AG04450 (cell line): ENCODE results near the gene SLC39A11. TPM values are rescaled to one million over a fixed set of nuclear protein-coding genes. Genes with fewer than 3 reads are reported as not detected.

Experiments used
- CTCF ChIA-PET: fragments of 300-600, 350-600 bp; formaldehyde crosslinking; extraction: SDS; loops from one replicate; lab custom pipeline; 2022; ENCODE audit warnings: antibody characterized with exemption, inconsistent platforms; lab: Charles Lee
- POLR2A ChIA-PET: fragments of 350-600 bp; formaldehyde crosslinking; extraction: SDS; loops from one replicate; lab custom pipeline; 2021; ENCODE audit warnings: antibody characterized with exemption, inconsistent platforms; lab: Yijun Ruan, JAX
- DNase-seq: peaks from one replicate; pipeline ENCODE4 v3.0.0-alpha.2; 2011; ENCODE audit warnings: low read depth, low spot score
- H3K27ac ChIP-seq: one replicate; pipeline ENCODE4 v1.5.1; 2012; ENCODE audit warnings: low read depth, low read length, control low read depth
- H3K27me3 ChIP-seq: one replicate; pipeline ENCODE4 v1.6.0; 2012; ENCODE audit warnings: low read length; ENCODE audit not compliant: control insufficient read depth, insufficient read depth
- H3K4me3 ChIP-seq: 2 replicates; pipeline ENCODE4 v1.5.1; 2011; ENCODE audit warnings: mild to moderate bottlenecking, low read depth, low read length, control low read depth
- H3K9me3 ChIP-seq: 2 replicates; pipeline ENCODE4 v1.5.1; 2012; ENCODE audit warnings: low read length; ENCODE audit not compliant: control insufficient read depth, insufficient read depth
- CTCF ChIP-seq: IDR thresholded peaks from 2 replicates; pipeline ENCODE4 v1.5.1; 2011; ENCODE audit warnings: low read depth, low read length, control low read depth, inconsistent platforms
- polyA plus RNA-seq: library from polyadenylated mRNA; depleted of rRNA; stranded (reverse); fragments of >200 nt; gene quantifications from 2 replicates; pipeline ENCODE4 v1.2.3, GENCODE V29; 2011; rRNA removed
- small RNA-seq: library from RNA; depleted of rRNA; stranded (forward); fragments of <200 nt; gene quantifications from one replicate; pipeline ENCODE3, GENCODE V24; 2012; ENCODE audit warnings: low read depth; ENCODE audit not compliant: insufficient read length

The SLC39A11 gene
- polyA plus RNA-seq, 1 experiment, result 18.0 TPM

DNA sequence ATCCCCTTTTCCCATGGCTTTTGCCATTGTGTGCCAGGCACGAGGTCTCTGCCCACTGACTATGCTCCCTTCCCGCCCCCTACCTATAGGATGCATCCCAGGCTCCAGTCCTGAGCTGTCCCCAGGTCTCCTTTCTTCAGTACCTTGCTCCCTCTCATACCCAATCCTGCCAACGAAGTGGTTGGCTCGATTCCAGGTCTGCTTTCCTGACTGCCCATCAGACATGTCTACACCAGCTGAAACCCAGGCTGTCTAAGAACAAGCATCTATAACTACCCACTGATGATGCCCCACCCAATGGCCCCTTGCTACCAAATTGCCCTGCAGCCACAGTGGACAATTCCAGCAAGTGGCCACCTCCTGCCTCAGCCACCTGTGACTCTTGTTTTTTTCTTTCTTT lies 492.6 kb downstream of the SLC39A11 start:
- POLR2A ChIA-PET, result no interaction called here
- H3K27ac ChIP-seq, result no peak overlapping the region
- H3K4me3 ChIP-seq, result no peak overlapping the region
- no peaks in the 10 kb centered on the region for H3K27me3 ChIP-seq
- TF ChIP-seq CTCF, result no peak
- H3K9me3 ChIP-seq, result no peaks in the 10 kb centered on the region
- no peak for DNase-seq
- CTCF ChIA-PET, result no interaction called here

DNA sequence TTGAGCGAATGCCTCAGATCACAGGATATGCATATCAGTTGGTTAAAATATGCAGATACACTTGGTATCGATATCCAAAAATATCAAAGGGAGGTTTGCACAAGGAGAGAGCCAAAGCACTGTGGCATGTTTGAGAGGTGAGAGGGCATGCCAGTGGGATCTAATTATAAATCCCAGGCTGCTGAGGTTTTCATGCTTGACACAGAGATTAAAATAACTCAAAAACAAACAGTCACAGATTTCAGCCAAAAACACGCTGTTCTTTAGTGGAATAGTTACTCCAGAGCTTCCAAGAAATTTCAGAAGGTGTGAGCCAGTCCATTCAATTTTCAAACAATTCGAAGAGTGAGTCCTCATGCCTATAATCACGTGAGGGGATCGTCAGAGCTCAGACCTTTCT lies 493.8 kb downstream of the SLC39A11 start:
- DNase-seq, result no peak
- CTCF ChIA-PET, result interaction anchor here (1.0 to 1.1 kb wide), 2 partner anchors 39 to 42 kb away, joined by 3 read pairs; no protein-coding TSS in a partner anchor
- Histone ChIP-seq H3K27ac (no peak overlapping the region), H3K4me3 (no peak overlapping the region), H3K27me3 (no peaks in the 10 kb centered on the region), H3K9me3 (no peaks in the 10 kb centered on the region)
- no peak for TF ChIP-seq CTCF
- POLR2A ChIA-PET, result no interaction called here

- Histone ChIP-seq H3K4me3 (no peak overlapping the region), H3K27ac (no peak overlapping the region), H3K27me3 (no peaks in the 10 kb centered on the region), H3K9me3 (no peaks in the 10 kb centered on the region)
- DNase-seq, result no peak
- ChIA-PET POLR2A (no interaction called here), CTCF (interaction anchor here (1.0 kb wide), 1 partner anchor 41 kb away, joined by 3 read pairs; no protein-coding TSS in a partner anchor)
- no peak for TF ChIP-seq CTCF
These were observed 495.0 kb downstream of the SLC39A11 start for GRCh38 chr17:72597354-72598087.

Small RNA genes within 50 kb of the gene (small RNA-seq; reads per million reads assigned to genes)
- gene RF00422, result not detected

Other genes with a start within 250 kb of the SLC39A11 start
- gene SSTR2, start 72.3 kb upstream of the SLC39A11 start, polyA plus RNA-seq, result 0.11 and 0.15 TPM in 2 replicates
- 30.2 and 36.9 TPM in 2 replicates for gene COG1, start 100.4 kb upstream of the SLC39A11 start, polyA plus RNA-seq
- gene CPSF4L, start 169.2 kb upstream of the SLC39A11 start, polyA plus RNA-seq, result not detected in 2 replicates
- 21.9 and 23.1 TPM in 2 replicates for gene CDC42EP4, start 219.3 kb upstream of the SLC39A11 start, polyA plus RNA-seq